Muscle layer of duodenum (tissue), 2 donors: Measurements from ENCODE around the gene METTL16.

ENCODE experiments used
- H3K27ac ChIP-seq: one replicate; pipeline ENCODE4 v1.7.0; 2013; ENCODE audit warnings: mild to moderate bottlenecking, low read length
- H3K27me3 ChIP-seq: one replicate; pipeline ENCODE4 v1.7.0; 2013; ENCODE audit warnings: low read depth, mild to moderate bottlenecking, control low read depth, low read length
- H3K36me3 ChIP-seq, 2 donors: one replicate each; pipeline ENCODE4 v1.7.0; 2013; ENCODE audit warnings: low read length in 2 of 2, control low read depth in 1 of 2, mild to moderate bottlenecking in 1 of 2; ENCODE audit not compliant: insufficient read depth in 2 of 2, control insufficient read depth in 1 of 2
- H3K4me1 ChIP-seq, 2 donors: one replicate each; pipeline ENCODE4 v1.7.0; 2013; ENCODE audit warnings: low read length in 2 of 2, mild to moderate bottlenecking in 2 of 2, control low read depth in 1 of 2, moderate library complexity in 1 of 2; ENCODE audit not compliant: insufficient read depth in 2 of 2, control insufficient read depth in 1 of 2
- H3K4me3 ChIP-seq, 2 donors: one replicate each; pipeline ENCODE4 v1.7.0; 2013; ENCODE audit warnings: low read length in 2 of 2, low read depth in 1 of 2, mild to moderate bottlenecking in 1 of 2
- H3K9me3 ChIP-seq, 2 donors: one replicate each; pipeline ENCODE4 v1.7.0; 2013; ENCODE audit warnings: low read length in 2 of 2, control low read depth in 1 of 2, mild to moderate bottlenecking in 1 of 2; ENCODE audit not compliant: control insufficient read depth in 1 of 2
- donor health status: healthy.

The METTL16 gene

GRCh38 chr17:2399572-2400473 is 111.9 kb downstream of the METTL16 start:
- peaks cover 0 to 18% of the 10 kb centered on the region in 2 donors for H3K36me3 ChIP-seq
- peak overlapping the region; percentile 86 to 98 for H3K4me3 ChIP-seq
- H3K27ac ChIP-seq, result peak overlapping the region; percentile 99
- no peaks in the 10 kb centered on the region for H3K9me3 ChIP-seq
- H3K27me3 ChIP-seq, result no peaks in the 10 kb centered on the region
- H3K4me1 ChIP-seq, result peaks cover 34 to 58% of the 10 kb centered on the region in 2 donors

GRCh38 chr17:2398655-2399571 is 112.8 kb downstream of the METTL16 start:
- Histone ChIP-seq H3K4me1 (peaks cover 38 to 57% of the 10 kb centered on the region in 2 donors), H3K36me3 (peaks cover 0 to 18% of the 10 kb centered on the region in 2 donors), H3K27me3 (no peaks in the 10 kb centered on the region), H3K4me3 (peak overlapping the region; percentile 86 to 98), H3K9me3 (no peaks in the 10 kb centered on the region), H3K27ac (peak overlapping the region; percentile 99)

GRCh38 chr17:2398182-2398581 is 113.5 kb downstream of the METTL16 start:
- H3K4me1 ChIP-seq, result peaks cover 31 to 50% of the 10 kb centered on the region in 2 donors

GRCh38 chr17:2397247-2398171 is 114.2 kb downstream of the METTL16 start:
- peaks cover 31 to 43% of the 10 kb centered on the region in 2 donors for H3K4me1 ChIP-seq
- H3K4me3 ChIP-seq, result peak overlapping the region; percentile 30 to 53
- H3K27me3 ChIP-seq, result no peaks in the 10 kb centered on the region
- peaks cover 0 to 24% of the 10 kb centered on the region in 2 donors for H3K36me3 ChIP-seq
- peak overlapping the region; percentile 99 for H3K27ac ChIP-seq
- no peaks in the 10 kb centered on the region for H3K9me3 ChIP-seq

More at GRCh38 chr17:2398182-2398581, 113.5 kb downstream of the METTL16 start:
- H3K27me3 ChIP-seq, result no peaks in the 10 kb centered on the region
- H3K36me3 ChIP-seq, result peaks cover 0 to 22% of the 10 kb centered on the region in 2 donors
- H3K27ac ChIP-seq, result peak overlapping the region; percentile 99
- peak overlapping the region; percentile 30 to 53 for H3K4me3 ChIP-seq
- no peaks in the 10 kb centered on the region for H3K9me3 ChIP-seq

- H3K27me3 ChIP-seq, result no peaks in the 10 kb centered on the region
- H3K36me3 ChIP-seq, result peaks cover 0 to 22% of the 10 kb centered on the region in 2 donors
- H3K27ac ChIP-seq, result peak overlapping the region; percentile 99
- H3K4me1 ChIP-seq, result peaks cover 37 to 44% of the 10 kb centered on the region in 2 donors
- no peaks in the 10 kb centered on the region for H3K9me3 ChIP-seq
- peak overlapping the region; percentile 43 to 53 for H3K4me3 ChIP-seq
Observed at GRCh38 chr17:2396568-2397246, 115.0 kb downstream of the METTL16 start.

- Histone ChIP-seq H3K36me3 (peaks cover 0 to 21% of the 10 kb centered on the region in 2 donors), H3K27me3 (no peaks in the 10 kb centered on the region), H3K9me3 (no peaks in the 10 kb centered on the region), H3K4me1 (peaks cover 42 to 49% of the 10 kb centered on the region in 2 donors), H3K27ac (peak overlapping the region; percentile 99), H3K4me3 (peak overlapping the region; percentile 43 to 53)
Observed at GRCh38 chr17:2396192-2396567, 115.5 kb downstream of the METTL16 start.

- Histone ChIP-seq H3K4me1 (peaks cover 46 to 56% of the 10 kb centered on the region in 2 donors), H3K27ac (peak overlapping the region; percentile 99), H3K4me3 (peak overlapping the region; percentile 43 to 53), H3K27me3 (no peaks in the 10 kb centered on the region), H3K36me3 (peaks cover 0 to 18% of the 10 kb centered on the region in 2 donors), H3K9me3 (no peaks in the 10 kb centered on the region)
Observed at GRCh38 chr17:2395258-2396181, 116.2 kb downstream of the METTL16 start.

- Histone ChIP-seq H3K27ac (peak overlapping the region; percentile 99), H3K36me3 (peaks cover 0 to 13% of the 10 kb centered on the region in 2 donors), H3K27me3 (no peaks in the 10 kb centered on the region), H3K4me1 (peaks cover 52 to 63% of the 10 kb centered on the region in 2 donors), H3K9me3 (no peaks in the 10 kb centered on the region), H3K4me3 (peak overlapping the region in 1 of 2 donors; percentile 53)
Observed at GRCh38 chr17:2394775-2395201, 116.9 kb downstream of the METTL16 start.

- Histone ChIP-seq H3K36me3 (peaks cover 0 to 8% of the 10 kb centered on the region in 2 donors), H3K4me3 (peak overlapping the region in 1 of 2 donors; percentile 53), H3K27ac (peak overlapping the region; percentile 75), H3K9me3 (no peaks in the 10 kb centered on the region), H3K4me1 (peaks cover 52 to 67% of the 10 kb centered on the region in 2 donors), H3K27me3 (no peaks in the 10 kb centered on the region)
Observed at GRCh38 chr17:2393954-2394749, 117.5 kb downstream of the METTL16 start.
